Measurements from ENCODE around the gene CALB2.

DNA sequence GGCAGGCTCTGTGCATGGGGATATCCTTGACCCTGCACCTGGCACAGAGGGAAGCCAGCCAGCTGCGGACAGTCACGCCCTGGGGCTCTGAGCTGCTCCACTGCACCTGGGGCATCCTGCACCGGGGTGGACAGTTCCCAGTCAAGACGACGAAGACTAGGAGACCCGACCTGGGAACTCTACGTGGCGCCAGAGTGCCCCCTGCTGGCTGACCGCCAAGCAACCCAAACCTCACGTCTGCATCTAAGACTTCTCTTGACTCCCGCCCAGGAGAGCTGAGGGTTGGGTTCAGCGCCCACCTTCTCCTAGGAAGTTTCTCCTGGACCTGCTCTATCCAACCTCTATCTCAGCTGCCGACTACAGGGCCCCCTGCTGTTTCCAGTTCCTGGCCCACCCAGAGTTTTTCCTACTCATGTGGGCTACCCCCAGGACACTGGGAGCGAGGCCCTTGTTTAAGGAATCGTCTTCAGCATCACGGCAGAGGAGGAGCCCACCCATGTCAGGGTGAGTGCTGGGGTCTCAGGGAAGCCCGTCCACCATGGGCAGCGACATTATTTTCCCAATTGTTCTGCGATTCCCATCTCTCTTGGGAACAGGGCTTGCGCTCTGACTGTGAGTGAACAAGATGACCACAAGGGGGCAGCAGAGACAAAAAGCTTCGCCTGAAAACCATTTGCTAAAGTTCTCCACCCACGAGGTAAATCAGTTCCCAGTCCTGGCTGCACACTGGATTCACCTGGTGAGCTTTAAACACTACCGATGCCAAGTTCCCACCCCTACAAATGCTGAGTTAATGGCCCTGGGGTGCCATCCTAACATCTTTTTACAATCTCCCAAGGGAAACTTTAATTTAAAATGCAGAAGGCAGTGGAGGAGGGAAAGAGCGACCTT lies 54.0 kb downstream of the CALB2 start:
- peak; percentile 84 for TF ChIP-seq SMC3 (conservative IDR thresholded peaks at IDR 0.05; ENCODE audit: poor library complexity)
- TF ChIP-seq, protein P1, sequence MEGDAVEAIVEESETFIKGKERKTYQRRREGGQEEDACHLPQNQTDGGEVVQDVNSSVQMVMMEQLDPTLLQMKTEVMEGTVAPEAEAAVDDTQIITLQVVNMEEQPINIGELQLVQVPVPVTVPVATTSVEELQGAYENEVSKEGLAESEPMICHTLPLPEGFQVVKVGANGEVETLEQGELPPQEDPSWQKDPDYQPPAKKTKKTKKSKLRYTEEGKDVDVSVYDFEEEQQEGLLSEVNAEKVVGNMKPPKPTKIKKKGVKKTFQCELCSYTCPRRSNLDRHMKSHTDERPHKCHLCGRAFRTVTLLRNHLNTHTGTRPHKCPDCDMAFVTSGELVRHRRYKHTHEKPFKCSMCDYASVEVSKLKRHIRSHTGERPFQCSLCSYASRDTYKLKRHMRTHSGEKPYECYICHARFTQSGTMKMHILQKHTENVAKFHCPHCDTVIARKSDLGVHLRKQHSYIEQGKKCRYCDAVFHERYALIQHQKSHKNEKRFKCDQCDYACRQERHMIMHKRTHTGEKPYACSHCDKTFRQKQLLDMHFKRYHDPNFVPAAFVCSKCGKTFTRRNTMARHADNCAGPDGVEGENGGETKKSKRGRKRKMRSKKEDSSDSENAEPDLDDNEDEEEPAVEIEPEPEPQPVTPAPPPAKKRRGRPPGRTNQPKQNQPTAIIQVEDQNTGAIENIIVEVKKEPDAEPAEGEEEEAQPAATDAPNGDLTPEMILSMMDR (IDR thresholded peaks at IDR 0.05; ENCODE audit: poor library complexity, severe bottlenecking), result peak; percentile 86
- TF ChIP-seq, protein P2, sequence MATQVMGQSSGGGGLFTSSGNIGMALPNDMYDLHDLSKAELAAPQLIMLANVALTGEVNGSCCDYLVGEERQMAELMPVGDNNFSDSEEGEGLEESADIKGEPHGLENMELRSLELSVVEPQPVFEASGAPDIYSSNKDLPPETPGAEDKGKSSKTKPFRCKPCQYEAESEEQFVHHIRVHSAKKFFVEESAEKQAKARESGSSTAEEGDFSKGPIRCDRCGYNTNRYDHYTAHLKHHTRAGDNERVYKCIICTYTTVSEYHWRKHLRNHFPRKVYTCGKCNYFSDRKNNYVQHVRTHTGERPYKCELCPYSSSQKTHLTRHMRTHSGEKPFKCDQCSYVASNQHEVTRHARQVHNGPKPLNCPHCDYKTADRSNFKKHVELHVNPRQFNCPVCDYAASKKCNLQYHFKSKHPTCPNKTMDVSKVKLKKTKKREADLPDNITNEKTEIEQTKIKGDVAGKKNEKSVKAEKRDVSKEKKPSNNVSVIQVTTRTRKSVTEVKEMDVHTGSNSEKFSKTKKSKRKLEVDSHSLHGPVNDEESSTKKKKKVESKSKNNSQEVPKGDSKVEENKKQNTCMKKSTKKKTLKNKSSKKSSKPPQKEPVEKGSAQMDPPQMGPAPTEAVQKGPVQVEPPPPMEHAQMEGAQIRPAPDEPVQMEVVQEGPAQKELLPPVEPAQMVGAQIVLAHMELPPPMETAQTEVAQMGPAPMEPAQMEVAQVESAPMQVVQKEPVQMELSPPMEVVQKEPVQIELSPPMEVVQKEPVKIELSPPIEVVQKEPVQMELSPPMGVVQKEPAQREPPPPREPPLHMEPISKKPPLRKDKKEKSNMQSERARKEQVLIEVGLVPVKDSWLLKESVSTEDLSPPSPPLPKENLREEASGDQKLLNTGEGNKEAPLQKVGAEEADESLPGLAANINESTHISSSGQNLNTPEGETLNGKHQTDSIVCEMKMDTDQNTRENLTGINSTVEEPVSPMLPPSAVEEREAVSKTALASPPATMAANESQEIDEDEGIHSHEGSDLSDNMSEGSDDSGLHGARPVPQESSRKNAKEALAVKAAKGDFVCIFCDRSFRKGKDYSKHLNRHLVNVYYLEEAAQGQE (IDR thresholded peaks at IDR 0.05; ENCODE audit: borderline replicate concordance), result no peak
- TF ChIP-seq POLR2AphosphoS5 (IDR thresholded peaks at IDR 0.05), result no peak
- TF ChIP-seq MXI1 (conservative IDR thresholded peaks at IDR 0.05; ENCODE audit: poor library complexity, severe bottlenecking), result no peak
- no peak for TF ChIP-seq EZH2 (IDR thresholded peaks at IDR 0.05; ENCODE audit: borderline replicate concordance, insufficient read depth, low read length, poor library complexity, severe bottlenecking)
- no peak for TF ChIP-seq TAF1 (IDR thresholded peaks at IDR 0.05; ENCODE audit: low read depth)

Data from neural cell (in vitro differentiated cells).